ENCODE measurements around the gene PRDM12.

The PRDM12 gene

GRCh38 chr9:130732136-130732535 is 67.7 kb downstream of the PRDM12 start:
- DNase-seq = no peak
